ENCODE measurements around the gene OLR1.

Gene OLR1

DNA sequence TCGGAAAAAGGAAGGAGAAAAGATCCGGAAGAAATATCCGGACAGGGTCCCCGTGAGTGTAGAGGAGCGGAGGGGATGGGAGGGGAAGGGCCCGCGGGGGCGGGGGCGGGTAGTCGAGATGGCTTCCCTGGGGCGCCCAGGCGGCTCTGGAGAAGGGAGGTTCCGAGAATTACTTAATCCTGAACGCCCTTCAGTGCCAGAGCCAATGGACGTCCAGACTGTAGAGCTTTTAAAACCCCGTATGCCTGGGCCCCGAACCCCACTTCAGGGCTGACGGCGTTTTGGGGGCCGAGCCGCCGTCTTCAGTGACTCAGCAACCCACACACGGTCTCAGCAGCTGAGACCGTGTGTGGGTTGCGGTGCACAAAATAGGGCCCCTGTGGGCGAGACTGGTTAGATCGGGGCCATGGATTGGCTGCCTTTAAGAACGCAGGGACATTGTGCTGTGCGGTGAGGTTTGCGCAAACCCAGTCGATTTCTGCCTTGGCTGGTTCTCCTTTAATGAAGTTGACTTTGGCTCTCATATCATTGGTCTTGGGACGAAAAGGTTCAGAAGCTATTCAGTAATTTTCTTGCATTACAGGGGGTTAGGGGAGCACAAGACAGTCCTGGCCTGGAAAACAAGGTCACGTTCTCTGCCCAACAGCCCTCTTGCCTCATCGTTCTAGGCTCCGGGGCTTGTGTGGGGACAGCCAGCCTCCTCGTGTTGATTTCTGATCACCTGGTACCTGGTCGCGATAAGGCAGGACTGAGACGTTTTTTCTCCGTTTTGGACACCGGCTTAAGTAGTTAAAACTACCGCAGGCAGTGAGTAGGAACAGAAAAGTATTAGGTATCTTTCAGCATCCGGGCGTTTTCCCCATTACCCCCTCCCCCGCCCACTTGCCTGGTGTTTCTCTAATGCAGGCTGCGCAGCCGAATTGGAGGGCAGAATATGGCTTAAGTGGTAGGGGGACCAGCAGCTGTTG is 41.5 kb upstream of the OLR1 start:
- peak; percentile 82 for DNase-seq (ENCODE audit: low read depth)
- H3K4me3 ChIP-seq (ENCODE audit: control insufficient read depth, low read depth, low read length) = peak overlapping the region; percentile 96
- TF ChIP-seq, protein P1, sequence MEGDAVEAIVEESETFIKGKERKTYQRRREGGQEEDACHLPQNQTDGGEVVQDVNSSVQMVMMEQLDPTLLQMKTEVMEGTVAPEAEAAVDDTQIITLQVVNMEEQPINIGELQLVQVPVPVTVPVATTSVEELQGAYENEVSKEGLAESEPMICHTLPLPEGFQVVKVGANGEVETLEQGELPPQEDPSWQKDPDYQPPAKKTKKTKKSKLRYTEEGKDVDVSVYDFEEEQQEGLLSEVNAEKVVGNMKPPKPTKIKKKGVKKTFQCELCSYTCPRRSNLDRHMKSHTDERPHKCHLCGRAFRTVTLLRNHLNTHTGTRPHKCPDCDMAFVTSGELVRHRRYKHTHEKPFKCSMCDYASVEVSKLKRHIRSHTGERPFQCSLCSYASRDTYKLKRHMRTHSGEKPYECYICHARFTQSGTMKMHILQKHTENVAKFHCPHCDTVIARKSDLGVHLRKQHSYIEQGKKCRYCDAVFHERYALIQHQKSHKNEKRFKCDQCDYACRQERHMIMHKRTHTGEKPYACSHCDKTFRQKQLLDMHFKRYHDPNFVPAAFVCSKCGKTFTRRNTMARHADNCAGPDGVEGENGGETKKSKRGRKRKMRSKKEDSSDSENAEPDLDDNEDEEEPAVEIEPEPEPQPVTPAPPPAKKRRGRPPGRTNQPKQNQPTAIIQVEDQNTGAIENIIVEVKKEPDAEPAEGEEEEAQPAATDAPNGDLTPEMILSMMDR (IDR thresholded peaks at IDR 0.05; ENCODE audit: control insufficient read depth, insufficient read depth, low read depth, low read length, missing control alignments) = no peak

- TF ChIP-seq, protein P1 (IDR thresholded peaks at IDR 0.05; ENCODE audit: control insufficient read depth, insufficient read depth, low read depth, low read length, missing control alignments) = no peak
- DNase-seq (ENCODE audit: low read depth) = no peak
- H3K4me3 ChIP-seq (ENCODE audit: control insufficient read depth, low read depth, low read length) = peak within 1 kb of the TSS; percentile 96
Observed at GRCh38 chr12:10212739-10213131, 40.8 kb upstream of the OLR1 start, which contains the start of gene GABARAPL1. Gene GABARAPL1, plus strand, starts transcription at chr12:10212877. Its CDS starts 253 bp downstream, at chr12:10213130.

- H3K4me3 ChIP-seq (ENCODE audit: control insufficient read depth, low read depth, low read length) = peak overlapping the region; percentile 96
- TF ChIP-seq, protein P1 (IDR thresholded peaks at IDR 0.05; ENCODE audit: control insufficient read depth, insufficient read depth, low read depth, low read length, missing control alignments) = no peak
- DNase-seq (ENCODE audit: low read depth) = peak; percentile 98
Observed at GRCh38 chr12:10211940-10212738, 40.2 kb upstream of the OLR1 start.

DNA sequence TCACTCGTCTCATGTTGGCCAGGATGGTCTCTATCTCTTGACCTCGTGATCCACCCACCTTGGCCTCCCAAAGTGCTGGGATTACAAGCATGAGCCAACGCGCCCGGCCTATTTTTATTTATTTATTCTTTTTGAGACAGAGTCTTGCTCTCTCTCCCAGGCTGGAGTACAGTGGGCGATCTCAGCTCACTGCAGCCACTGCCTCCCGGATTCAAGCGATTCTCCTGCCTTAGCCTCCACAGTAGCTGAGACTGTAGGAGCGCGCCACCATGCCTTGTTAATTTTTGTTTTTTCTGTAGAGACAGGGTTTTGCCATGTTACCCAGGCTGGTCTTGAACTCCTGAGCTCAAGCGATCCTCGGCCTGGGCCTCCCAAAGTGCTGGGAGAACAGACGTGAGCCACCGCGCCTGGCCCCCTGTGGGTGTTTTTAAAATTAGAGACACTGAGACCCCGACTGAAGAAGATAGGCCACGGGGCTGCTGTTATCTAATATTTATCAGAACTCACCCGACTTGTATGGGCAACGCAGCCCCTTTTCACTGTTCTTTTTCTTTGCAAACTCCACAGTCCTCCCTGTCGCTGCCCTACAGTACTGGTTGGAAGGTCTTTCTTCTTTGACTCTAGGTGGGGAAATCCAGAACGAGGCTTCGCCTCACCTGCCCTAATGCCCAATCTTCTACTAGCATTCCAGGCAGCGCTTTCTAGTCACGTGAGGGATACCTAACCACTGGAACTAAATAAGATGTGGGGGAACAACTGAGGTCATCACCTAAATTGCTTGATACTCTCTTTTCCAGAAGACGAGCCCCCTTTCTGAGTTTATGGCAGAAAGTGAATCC is 39.4 kb upstream of the OLR1 start:
- no peak overlapping the region for H3K4me3 ChIP-seq (ENCODE audit: control insufficient read depth, low read depth, low read length)
- no peak for DNase-seq (ENCODE audit: low read depth)
- TF ChIP-seq, protein P1 (IDR thresholded peaks at IDR 0.05; ENCODE audit: control insufficient read depth, insufficient read depth, low read depth, low read length, missing control alignments) = no peak

- DNase-seq (ENCODE audit: low read depth) = no peak
- TF ChIP-seq, protein P1 (IDR thresholded peaks at IDR 0.05; ENCODE audit: control insufficient read depth, insufficient read depth, low read depth, low read length, missing control alignments) = no peak
- H3K4me3 ChIP-seq (ENCODE audit: control insufficient read depth, low read depth, low read length) = no peak overlapping the region
Observed at GRCh38 chr12:10210225-10210624, 38.3 kb upstream of the OLR1 start.

DNA sequence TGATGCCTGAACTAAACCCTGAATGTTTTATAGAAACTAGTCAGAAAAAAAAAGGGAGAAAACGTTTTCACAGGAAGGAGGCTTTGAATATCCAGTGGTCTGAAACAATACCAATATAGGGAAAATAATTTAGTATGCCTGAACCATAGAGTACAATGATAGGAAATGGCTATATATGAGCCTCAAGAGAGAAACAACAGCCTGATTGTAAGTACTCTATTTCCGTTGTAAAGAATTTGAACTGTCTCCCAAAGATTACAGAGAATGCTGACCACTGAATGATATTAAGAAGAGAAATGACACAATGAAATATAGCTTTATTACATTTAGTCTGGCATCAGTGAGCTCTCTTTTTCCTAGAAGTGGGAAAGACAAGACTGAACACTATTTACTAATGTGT is 35.2 kb upstream of the OLR1 start:
- TF ChIP-seq, protein P1 (IDR thresholded peaks at IDR 0.05; ENCODE audit: control insufficient read depth, insufficient read depth, low read depth, low read length, missing control alignments) = no peak
- H3K4me3 ChIP-seq (ENCODE audit: control insufficient read depth, low read depth, low read length) = no peak overlapping the region
- no peak for DNase-seq (ENCODE audit: low read depth)

Measured in AG09309 (cell line).